A549 (cell line): Measurements from ENCODE around the gene SYNM. TPM values are rescaled to one million over a fixed set of nuclear protein-coding genes. Genes with fewer than 3 reads are reported as not detected.

Experiments used
- ATAC-seq, 2 experiments: fragments of 200-7000 bp in 1 of 2; fragments of >200 bp in 1 of 2; cut with Nextera tagmentation in 1 of 2; cut with Tn5 transposase in 1 of 2; 3 replicates each; pipeline versions ENCODE4 v1.8.0 to v1.9.1; 2018 to 2020; ENCODE audit warnings: mild to moderate bottlenecking in 1 of 2, moderate library complexity in 1 of 2
- CTCF ChIA-PET: fragments of 300-600 bp; sonication (Branson Sonifier 250); formaldehyde crosslinking; extraction: SDS; loops from one replicate; lab custom pipeline; 2021; ENCODE audit warnings: antibody characterized with exemption, inconsistent platforms; lab: Yijun Ruan, JAX
- POLR2A ChIA-PET: fragments of 350-600 bp; formaldehyde crosslinking; extraction: SDS; loops from one replicate; lab custom pipeline; 2021; ENCODE audit warnings: antibody characterized with exemption, inconsistent platforms; lab: Yijun Ruan, JAX
- DNase-seq, 2 experiments: peaks; one replicate each; pipeline versions ENCODE4 v3.0.0 to v3.0.0-alpha.2; 2011 to 2016; ENCODE audit warnings: low read depth in 1 of 2, low spot score in 1 of 2
- FAIRE-seq: peaks from 2 replicates; lab custom pipeline; 2011; peaks lifted over from hg19 to GRCh38; lab: Jason Lieb, UNC
- H3K27ac ChIP-seq, 2 experiments: fragments of >200 bp; sonication (Bioruptor Twin); formaldehyde crosslinking; 3 replicates each; pipeline ENCODE4 v1.5.1; 2016 to 2017
- H3K4me1 ChIP-seq: fragments of >200 bp; sonication (Bioruptor Twin); formaldehyde crosslinking; 3 replicates; pipeline ENCODE4 v1.6.1; 2016
- H3K4me2 ChIP-seq: fragments of >200 bp; sonication (Bioruptor Twin); formaldehyde crosslinking; 3 replicates; pipeline ENCODE4 v1.6.1; 2016
- H3K4me3 ChIP-seq: fragments of >200 bp; sonication (Bioruptor Twin); formaldehyde crosslinking; 3 replicates; pipeline ENCODE4 v1.5.1; 2016
- H3K9me3 ChIP-seq: fragments of >200 bp; sonication (Bioruptor Twin); formaldehyde crosslinking; 3 replicates; pipeline ENCODE4 v1.6.1; 2016
- BHLHE40 ChIP-seq: IDR thresholded peaks from 2 replicates; pipeline ENCODE4 v1.6.1; 2012; ENCODE audit warnings: low read depth, low read length, inconsistent platforms
- CEBPB ChIP-seq, 2 experiments: fragments of >200 bp in 1 of 2; sonication (Bioruptor Twin) in 1 of 2; formaldehyde crosslinking in 1 of 2; IDR thresholded peaks; 2 replicates each; pipeline ENCODE4 v1.6.1; 2012 to 2016
- CHD4 ChIP-seq: fragments of 200-600 bp; sonication (generic); IDR thresholded peaks from 2 replicates; pipeline ENCODE4 v1.6.1; 2016; ENCODE audit warnings: antibody characterized with exemption, mild to moderate bottlenecking, borderline replicate concordance
- EHF ChIP-seq: fragments of 250-450 bp; sonication (Bioruptor Pico); IDR thresholded peaks from 2 replicates; pipeline ENCODE4 v1.5.0; 2020; ENCODE audit warnings: mild to moderate bottlenecking
- EHMT2 ChIP-seq: fragments of 200-600 bp; sonication (generic); IDR thresholded peaks from 2 replicates; pipeline ENCODE4 v1.6.1; 2016; ENCODE audit warnings: antibody characterized with exemption, low read depth, mild to moderate bottlenecking, moderate library complexity
- ESRRA ChIP-seq: fragments of 150-350 bp; IDR thresholded peaks from 2 replicates; pipeline ENCODE4 v1.6.1; 2014; ENCODE audit warnings: mild to moderate bottlenecking, low read length, borderline replicate concordance
- FOSB ChIP-seq: fragments of 250-450 bp; sonication (Bioruptor Pico); IDR thresholded peaks from 2 replicates; pipeline ENCODE4 v1.5.0; 2020; ENCODE audit warnings: mild to moderate bottlenecking, moderate library complexity
- FOSL2 ChIP-seq, 2 experiments: fragments of 450-650 bp in 1 of 2; fragments of >200 bp in 1 of 2; sonication (Bioruptor Twin) in 1 of 2; formaldehyde crosslinking; IDR thresholded peaks; 2 replicates each; pipeline versions ENCODE4 v1.5.0 to v1.6.1; 2016 to 2020; ENCODE audit warnings: mild to moderate bottlenecking in 1 of 2, moderate library complexity in 1 of 2
- HDAC2 ChIP-seq: fragments of 200-600 bp; sonication (generic); IDR thresholded peaks from 2 replicates; pipeline ENCODE4 v1.6.1; 2016
- HOXA7 ChIP-seq: fragments of 250-450 bp; sonication (Bioruptor Pico); IDR thresholded peaks from 2 replicates; pipeline ENCODE4 v1.5.0; 2020; ENCODE audit warnings: mild to moderate bottlenecking, moderate library complexity
- JUN ChIP-seq, 2 experiments: fragments of >200 bp; sonication (Bioruptor Twin); formaldehyde crosslinking; IDR thresholded peaks; 2 replicates in 1 of 2; 3 replicates in 1 of 2; pipeline ENCODE4 v1.6.1; 2016 to 2017
- KDM5A ChIP-seq: fragments of 200-600 bp; sonication (generic); IDR thresholded peaks from 2 replicates; pipeline ENCODE4 v1.6.1; 2016; ENCODE audit warnings: antibody characterized with exemption, mild to moderate bottlenecking
- MAFK ChIP-seq: fragments of 450-650 bp; IDR thresholded peaks from 2 replicates; pipeline ENCODE4 v1.6.1; 2014; ENCODE audit not compliant: partially characterized antibody
- NPAS2 ChIP-seq: fragments of 250-450 bp; sonication (Bioruptor Pico); IDR thresholded peaks from 2 replicates; pipeline ENCODE4 v1.8.0; 2022; ENCODE audit warnings: mild to moderate bottlenecking, moderate library complexity, borderline replicate concordance
- NR3C1 ChIP-seq: fragments of >200 bp; sonication (Bioruptor Twin); formaldehyde crosslinking; IDR thresholded peaks from 3 replicates; pipeline ENCODE4 v1.6.1; 2017
- POLR2AphosphoS2 ChIP-seq: conservative IDR thresholded peaks from 2 replicates; pipeline ENCODE4 v1.6.1; 2012; ENCODE audit warnings: low read length, improper control_type of control experiment, inconsistent platforms
- RARB ChIP-seq: fragments of 250-450 bp; sonication (Bioruptor Pico); IDR thresholded peaks from 2 replicates; pipeline ENCODE4 v1.8.0; 2021; ENCODE audit warnings: mild to moderate bottlenecking, moderate library complexity
- RCOR1 ChIP-seq: fragments of 150-350 bp; IDR thresholded peaks from 2 replicates; pipeline ENCODE4 v1.6.1; 2014; ENCODE audit warnings: antibody characterized with exemption, low read length, low read depth
- RNF2 ChIP-seq: fragments of 200-600 bp; sonication (generic); IDR thresholded peaks from 2 replicates; pipeline ENCODE4 v1.6.1; 2016; ENCODE audit warnings: low read depth, mild to moderate bottlenecking, antibody characterized with exemption, moderate library complexity, borderline replicate concordance
- SMC3 ChIP-seq: fragments of >200 bp; sonication (Bioruptor Twin); formaldehyde crosslinking; IDR thresholded peaks from 3 replicates; pipeline ENCODE4 v1.6.1; 2018; ENCODE audit warnings: inconsistent platforms
- ZFP36 ChIP-seq: fragments of 450-650 bp; IDR thresholded peaks from 2 replicates; pipeline ENCODE4 v1.6.1; 2014; ENCODE audit warnings: borderline replicate concordance; ENCODE audit not compliant: partially characterized antibody
- ZNF302 ChIP-seq: fragments of 250-450 bp; sonication (Bioruptor Pico); IDR thresholded peaks from 2 replicates; pipeline ENCODE4 v1.9.0; 2021; ENCODE audit warnings: inconsistent platforms, mild to moderate bottlenecking, moderate library complexity
- ZSCAN20 ChIP-seq: fragments of 250-450 bp; sonication (Bioruptor Pico); IDR thresholded peaks from 2 replicates; pipeline ENCODE4 v1.8.0; 2022; ENCODE audit warnings: mild to moderate bottlenecking, moderate library complexity
- WGBS: methylation state at CpG from one replicate; pipeline ENCODE4 v1.1.6; 2017; ENCODE audit errors: missing lambda C conversion rate; 5-methylcytosine and 5-hydroxymethylcytosine counted together
- polyA plus RNA-seq, 4 experiments: library from polyadenylated mRNA; depleted of rRNA in 3 of 4; stranded (reverse); fragments of >200 nt; fragmentation: RNase III in 1 of 4; extraction: RNeasy Plus Mini Kit Qiagen cat#74134 plus additional on column Dnase treatment in 1 of 4; gene quantifications; 2 replicates in 3 of 4; 3 replicates in 1 of 4; pipeline ENCODE4 v1.2.3, GENCODE V29; 2011 to 2017
- TF ChIP-seq, protein P1 (sequence below): fragments of >200 bp; sonication (Bioruptor Twin); formaldehyde crosslinking; IDR thresholded peaks from 2 replicates; pipeline ENCODE4 v1.6.1; 2016
- TF ChIP-seq, protein P2 (sequence below): fragments of 450-650 bp; IDR thresholded peaks from 2 replicates; pipeline ENCODE4 v1.6.1; 2014; ENCODE audit warnings: antibody characterized with exemption
- TF ChIP-seq, protein P3 (sequence below): fragments of >200 bp; sonication (Bioruptor Twin); formaldehyde crosslinking; IDR thresholded peaks from 3 replicates; pipeline ENCODE4 v1.5.1; 2016

Gene SYNM
- polyA plus RNA-seq, 2 of the 4 experiments (the other 2 are of a cell fraction), result 22.6 to 37.7 TPM

DNA sequence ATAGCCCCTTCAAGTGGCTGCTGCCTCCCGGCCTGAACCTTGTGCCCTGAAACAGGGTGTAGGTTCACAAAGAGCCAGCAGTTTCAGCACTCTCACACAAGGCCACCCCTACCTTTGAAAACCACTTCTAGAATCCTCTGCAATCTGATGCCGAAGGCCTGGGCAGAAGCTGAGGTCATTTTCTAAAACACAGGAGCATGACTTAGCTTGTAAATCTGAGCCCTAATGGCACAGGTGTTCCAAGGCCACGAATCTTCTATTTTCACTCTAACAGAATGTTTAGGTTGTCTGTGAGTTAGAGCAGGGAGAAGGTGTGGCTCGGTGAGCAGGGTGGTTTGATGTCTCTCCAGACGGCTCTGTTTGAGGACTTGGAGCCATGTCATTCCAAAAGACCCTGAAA lies 62.3 kb downstream of the SYNM start:
- TF ChIP-seq ESRRA, result no peak
- ChIA-PET CTCF (interaction anchor here (1.0 to 2.1 kb wide), 6 partner anchors 14 to 67 kb away, joined by 3 to 9 read pairs (median 5); partner anchors contain the start of gene SYNM), POLR2A (interaction anchor here (0.9 kb wide), 1 partner anchor 62 kb away, joined by 3 read pairs; the partner anchor contains the start of gene SYNM)
- H3K9me3 ChIP-seq, result no peaks in the 10 kb centered on the region
- DNase-seq, result no peak
- no peak for FAIRE-seq
- no peak overlapping the region for H3K27ac ChIP-seq
- ATAC-seq, result no peak
- H3K4me1 ChIP-seq, result no peaks in the 10 kb centered on the region
- WGBS, result 81% methylated on average over 5 of the region's 5 CpGs
- no peak overlapping the region for H3K4me3 ChIP-seq
- H3K4me2 ChIP-seq, result no peak overlapping the region

DNA sequence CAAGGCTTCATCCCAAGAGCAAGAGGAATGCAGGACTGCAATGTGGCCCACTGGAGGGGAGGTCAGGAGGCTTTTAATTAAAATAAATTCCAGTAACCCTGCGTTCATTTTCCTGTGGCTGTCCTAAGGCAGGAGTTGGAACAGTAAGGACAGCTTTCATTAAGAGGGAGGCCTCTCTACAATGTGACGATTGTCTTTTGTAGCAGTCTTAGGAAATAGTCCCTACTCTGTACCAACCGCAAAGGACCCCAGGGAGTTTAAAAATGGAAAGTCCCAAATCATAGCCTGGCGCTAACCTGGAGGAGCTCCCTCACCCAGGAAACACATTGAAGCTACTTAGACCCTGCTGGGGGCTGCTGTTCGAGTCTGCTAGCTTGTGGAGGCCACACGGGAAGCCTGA lies 62.8 kb downstream of the SYNM start:
- DNase-seq, result no peak
- no peak overlapping the region for H3K4me2 ChIP-seq
- no peak for TF ChIP-seq RNF2
- TF ChIP-seq JUN (IDR thresholded peaks at IDR 0.05), result no peak
- TF ChIP-seq KDM5A, result no peak
- no peak for TF ChIP-seq NR3C1
- no peak for TF ChIP-seq FOSB (CRISPR knock-in tag)
- no peak for TF ChIP-seq SMC3
- WGBS, result 85% methylated on average over 6 of the region's 6 CpGs
- CTCF ChIA-PET, result interaction anchor here (1.0 to 2.1 kb wide), 7 partner anchors 9 to 67 kb away, joined by 3 to 9 read pairs (median 5); partner anchors contain the start of gene SYNM
- no peak overlapping the region for H3K27ac ChIP-seq
- no peaks in the 10 kb centered on the region for H3K4me1 ChIP-seq
- no peak for FAIRE-seq
- ATAC-seq, result no peak
- POLR2A ChIA-PET, result interaction anchor here (0.9 kb wide), 1 partner anchor 62 kb away, joined by 3 read pairs; the partner anchor contains the start of gene SYNM
- H3K4me3 ChIP-seq, result no peak overlapping the region
- H3K9me3 ChIP-seq, result no peaks in the 10 kb centered on the region

DNA sequence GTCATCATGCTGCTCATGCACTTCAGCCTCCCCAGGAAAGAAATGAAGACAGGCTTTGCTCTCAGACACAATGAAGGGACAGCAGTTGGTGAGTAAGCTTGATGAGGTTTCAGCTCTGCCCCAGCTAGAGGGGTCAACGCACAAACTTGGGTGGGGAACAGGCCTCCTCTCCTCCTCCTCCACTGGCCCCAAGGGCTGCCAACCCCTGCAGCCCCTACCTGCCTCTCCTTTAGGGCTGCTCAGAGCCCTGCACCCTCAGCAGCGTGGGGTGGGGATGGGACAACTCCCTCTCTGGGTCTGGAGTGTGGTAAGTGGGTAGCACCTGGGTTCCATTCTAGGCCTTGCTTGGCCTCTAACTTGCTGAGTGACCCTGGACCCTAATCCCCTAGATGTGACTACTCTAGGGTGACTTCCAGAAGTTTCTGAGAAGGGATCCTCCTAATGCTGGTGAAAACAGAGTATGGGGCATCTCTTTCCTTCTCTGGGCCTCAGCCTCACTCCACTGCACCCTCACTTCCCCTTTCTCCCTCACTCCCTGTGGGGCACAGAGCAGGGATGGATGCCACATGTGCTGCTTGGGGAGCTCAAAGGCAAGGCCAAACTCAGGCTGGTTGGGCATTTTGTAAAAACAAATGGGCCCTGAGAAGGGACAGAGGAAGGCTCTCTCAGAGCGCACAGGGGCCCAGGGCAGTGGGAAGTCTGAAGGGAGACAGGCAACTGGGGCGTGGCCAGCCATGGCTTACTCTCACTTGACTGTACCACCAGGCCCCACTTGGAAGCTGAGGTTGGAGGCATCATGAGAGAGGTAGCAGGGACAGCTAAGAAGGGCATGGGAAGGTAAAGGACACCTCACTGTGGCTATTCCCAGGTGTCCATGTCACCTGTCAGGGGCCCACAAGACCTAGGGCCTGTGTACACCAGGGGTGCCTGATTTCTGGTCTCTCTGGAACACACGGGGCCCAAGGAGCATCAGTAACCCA lies 64.0 kb downstream of the SYNM start:
- Histone ChIP-seq H3K27ac (no peak overlapping the region), H3K9me3 (no peaks in the 10 kb centered on the region), H3K4me3 (no peak overlapping the region), H3K4me1 (no peaks in the 10 kb centered on the region), H3K4me2 (no peak overlapping the region)
- WGBS, result 92% methylated on average over 5 of the region's 5 CpGs
- CTCF ChIA-PET, result interaction anchor here (0.7 to 2.1 kb wide), 8 partner anchors 8 to 93 kb away, joined by 3 to 9 read pairs (median 4); no protein-coding TSS in a partner anchor
- no peak for DNase-seq
- ATAC-seq, result no peak; a peak in 1 of 6 replicates
- no peak for FAIRE-seq
- TF ChIP-seq FOSL2 (IDR thresholded peaks at IDR 0.05) (no peak), FOSL2 (CRISPR knock-in tag; IDR thresholded peaks at IDR 0.05) (no peak), POLR2AphosphoS2 (no peak), HOXA7 (no peak), MAFK (no peak), ZNF302 (CRISPR knock-in tag) (no peak)
- POLR2A ChIA-PET, result no interaction called here

DNA sequence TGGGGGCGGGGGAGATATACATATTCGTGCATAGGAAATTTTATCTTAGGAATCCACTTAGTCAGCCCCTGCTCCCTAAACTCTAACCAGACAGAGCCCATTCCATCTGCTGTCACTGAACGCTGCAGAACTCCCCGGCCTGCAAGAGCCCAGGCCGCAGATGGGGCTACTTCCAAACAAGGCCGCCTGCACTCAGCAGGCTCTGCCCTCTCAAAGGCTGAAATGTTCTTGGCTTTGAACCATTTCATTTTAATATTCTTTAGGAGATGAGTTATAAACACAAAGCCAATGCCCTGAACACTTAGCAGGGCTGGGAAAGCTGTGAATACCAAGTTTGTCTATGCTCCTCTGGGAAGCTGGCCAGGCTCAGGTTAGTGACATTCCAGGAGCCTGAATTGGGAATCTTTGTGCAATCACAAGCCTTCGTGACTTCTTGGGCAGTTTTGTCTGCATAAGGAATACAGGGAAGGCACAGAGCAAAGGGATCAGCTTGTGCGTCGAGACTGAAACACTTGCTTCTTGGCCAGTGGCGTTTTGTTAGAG lies 65.0 kb downstream of the SYNM start:
- POLR2A ChIA-PET, result no interaction called here
- no peak for FAIRE-seq

More for the DNA sequence above, 65.0 kb downstream of the SYNM start:
- no peak overlapping the region for H3K4me3 ChIP-seq
- DNase-seq (no peak), ATAC-seq (no peak)
- TF ChIP-seq, protein P1, sequence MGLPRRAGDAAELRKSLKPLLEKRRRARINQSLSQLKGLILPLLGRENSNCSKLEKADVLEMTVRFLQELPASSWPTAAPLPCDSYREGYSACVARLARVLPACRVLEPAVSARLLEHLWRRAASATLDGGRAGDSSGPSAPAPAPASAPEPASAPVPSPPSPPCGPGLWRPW, result no peak
- TF ChIP-seq, protein P2, sequence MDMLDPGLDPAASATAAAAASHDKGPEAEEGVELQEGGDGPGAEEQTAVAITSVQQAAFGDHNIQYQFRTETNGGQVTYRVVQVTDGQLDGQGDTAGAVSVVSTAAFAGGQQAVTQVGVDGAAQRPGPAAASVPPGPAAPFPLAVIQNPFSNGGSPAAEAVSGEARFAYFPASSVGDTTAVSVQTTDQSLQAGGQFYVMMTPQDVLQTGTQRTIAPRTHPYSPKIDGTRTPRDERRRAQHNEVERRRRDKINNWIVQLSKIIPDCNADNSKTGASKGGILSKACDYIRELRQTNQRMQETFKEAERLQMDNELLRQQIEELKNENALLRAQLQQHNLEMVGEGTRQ, result no peak
- TF ChIP-seq CEBPB (IDR thresholded peaks at IDR 0.05) (no peak), RNF2 (no peak), EHMT2 (no peak), NPAS2 (CRISPR knock-in tag) (no peak), HDAC2 (no peak), JUN (IDR thresholded peaks at IDR 0.05) (no peak), ZFP36 (no peak), CHD4 (no peak), FOSL2 (IDR thresholded peaks at IDR 0.05) (no peak), FOSL2 (CRISPR knock-in tag; IDR thresholded peaks at IDR 0.05) (no peak), NR3C1 (no peak), BHLHE40 (no peak), RARB (CRISPR knock-in tag) (no peak), RCOR1 (no peak), EHF (CRISPR knock-in tag) (no peak), SMC3 (no peak), ZSCAN20 (CRISPR knock-in tag) (no peak)
- TF ChIP-seq, protein P3, sequence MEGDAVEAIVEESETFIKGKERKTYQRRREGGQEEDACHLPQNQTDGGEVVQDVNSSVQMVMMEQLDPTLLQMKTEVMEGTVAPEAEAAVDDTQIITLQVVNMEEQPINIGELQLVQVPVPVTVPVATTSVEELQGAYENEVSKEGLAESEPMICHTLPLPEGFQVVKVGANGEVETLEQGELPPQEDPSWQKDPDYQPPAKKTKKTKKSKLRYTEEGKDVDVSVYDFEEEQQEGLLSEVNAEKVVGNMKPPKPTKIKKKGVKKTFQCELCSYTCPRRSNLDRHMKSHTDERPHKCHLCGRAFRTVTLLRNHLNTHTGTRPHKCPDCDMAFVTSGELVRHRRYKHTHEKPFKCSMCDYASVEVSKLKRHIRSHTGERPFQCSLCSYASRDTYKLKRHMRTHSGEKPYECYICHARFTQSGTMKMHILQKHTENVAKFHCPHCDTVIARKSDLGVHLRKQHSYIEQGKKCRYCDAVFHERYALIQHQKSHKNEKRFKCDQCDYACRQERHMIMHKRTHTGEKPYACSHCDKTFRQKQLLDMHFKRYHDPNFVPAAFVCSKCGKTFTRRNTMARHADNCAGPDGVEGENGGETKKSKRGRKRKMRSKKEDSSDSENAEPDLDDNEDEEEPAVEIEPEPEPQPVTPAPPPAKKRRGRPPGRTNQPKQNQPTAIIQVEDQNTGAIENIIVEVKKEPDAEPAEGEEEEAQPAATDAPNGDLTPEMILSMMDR, result no peak
- H3K27ac ChIP-seq, result no peak overlapping the region
- H3K9me3 ChIP-seq, result no peaks in the 10 kb centered on the region
- no peaks in the 10 kb centered on the region for H3K4me1 ChIP-seq
- WGBS, result 81% methylated on average over 10 of the region's 10 CpGs
- H3K4me2 ChIP-seq, result no peak overlapping the region
- CTCF ChIA-PET, result interaction anchor here (0.8 to 1.9 kb wide), 5 partner anchors 11 to 534 kb away, joined by 3 to 9 read pairs (median 4); no protein-coding TSS in a partner anchor
